ENCODE results near the gene NDUFAB1. TPM values are rescaled to one million over a fixed set of nuclear protein-coding genes. Genes with fewer than 3 reads are reported as not detected.

NDUFAB1 gene
- 32.3 and 71.6 TPM in 2 replicates for total RNA-seq

GRCh38 chr16:23595951-23596720 lies at the start of gene NDUFAB1:
Gene NDUFAB1, minus strand, starts transcription at chr16:23596316. Its CDS starts 26 bp downstream, at chr16:23596290.

DNA sequence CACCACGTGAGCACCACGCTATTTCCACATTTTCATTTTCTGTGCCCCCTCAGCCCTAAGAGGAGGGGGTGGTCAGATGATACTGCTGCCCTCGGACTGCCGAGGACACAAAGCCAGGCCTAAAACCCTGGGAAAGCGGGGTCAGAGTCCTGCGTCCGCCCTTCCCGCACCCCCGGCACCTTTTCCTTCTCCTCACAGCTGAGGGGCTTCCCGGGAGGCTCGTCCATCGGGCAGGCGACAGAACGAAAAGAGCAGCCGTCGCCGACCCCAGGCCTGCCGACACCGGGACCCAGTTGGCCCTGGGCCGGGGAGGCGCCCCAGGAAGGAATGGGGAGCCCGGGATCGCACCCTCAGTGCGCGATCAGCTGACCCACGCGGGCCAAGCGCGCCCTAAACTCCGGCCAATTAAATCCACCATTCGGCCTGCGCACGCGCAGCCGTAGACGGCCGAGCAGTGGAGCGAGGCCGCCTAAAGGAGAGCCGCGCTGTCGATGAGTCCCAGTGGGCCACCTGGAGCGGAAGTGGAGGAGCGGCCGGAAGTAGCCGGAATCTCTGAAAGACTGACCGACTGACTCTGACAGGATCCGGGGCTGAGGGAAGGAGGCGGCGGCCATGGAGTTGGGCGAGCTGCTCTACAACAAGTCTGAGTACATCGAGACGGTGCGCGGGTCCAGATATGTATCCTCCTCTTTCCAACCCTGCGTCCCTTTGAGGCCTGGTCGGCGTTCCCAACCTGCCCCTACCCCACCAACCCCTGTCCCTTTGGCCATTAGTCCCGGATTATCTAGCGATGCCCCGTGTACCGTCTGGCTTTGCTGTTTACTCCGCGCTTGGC lies 45.0 kb upstream of the NDUFAB1 start, which contains the start of the genes DCTN5 and PALB2:
Gene DCTN5 (plus strand): TSS at position 536 of the 835 bp plus-strand sequence. CDS start 77 bp downstream, at position 613.
Gene PALB2 (minus strand): TSS at position 380 of the 835 bp plus-strand sequence. CDS start 153 bp downstream, at position 227.

GRCh38 chr16:23556881-23557778 lies 39.0 kb downstream of the NDUFAB1 start, which contains the start of the genes EARS2 and UBFD1:
Gene EARS2, minus strand, starts transcription at chr16:23557350. Its CDS starts 7 bp downstream, at chr16:23557343.
Gene UBFD1, plus strand, starts transcription at chr16:23557727. Its CDS starts 16 bp downstream, at chr16:23557743.

Other genes with a start within 250 kb of the NDUFAB1 start
- 18.5 and 26.9 TPM in 2 replicates for gene COG7, start 143.1 kb downstream of the NDUFAB1 start, total RNA-seq
- 38.4 and 39.0 TPM in 2 replicates for gene GGA2, start 85.8 kb downstream of the NDUFAB1 start, total RNA-seq
- gene EARS2, start 39.0 kb downstream of the NDUFAB1 start, total RNA-seq = 38.3 and 48.5 TPM in 2 replicates
- gene UBFD1, start 38.6 kb downstream of the NDUFAB1 start, total RNA-seq = 71.0 and 152 TPM in 2 replicates
- gene PALB2, start 45.0 kb upstream of the NDUFAB1 start, total RNA-seq = 7.0 and 8.4 TPM in 2 replicates
- gene DCTN5, start 45.1 kb upstream of the NDUFAB1 start, total RNA-seq = 50.3 and 99.3 TPM in 2 replicates
- gene PLK1, start 82.6 kb upstream of the NDUFAB1 start, total RNA-seq = 4.6 and 27.1 TPM in 2 replicates
- 0.15 and 0.33 TPM in 2 replicates for gene ERN2, start 116.9 kb upstream of the NDUFAB1 start, total RNA-seq
- gene CHP2, start 158.7 kb upstream of the NDUFAB1 start, total RNA-seq = not detected in 2 replicates
- under 0.01 TPM in 1 of 2 replicates, not detected in the other for gene PRKCB, start 239.7 kb upstream of the NDUFAB1 start, total RNA-seq